GM18951 (cell line): Measurements from ENCODE around the gene TCP11.

Source experiments
- POLR2A ChIP-seq: IDR thresholded peaks from 4 replicates; pipeline ENCODE4 v1.6.1; 2011; ENCODE audit warnings: mild to moderate bottlenecking; ENCODE audit not compliant: insufficient read length, insufficient read depth; ENCODE audit errors: extremely low read depth
- in situ Hi-C: fragments of 300-500 bp; cut with MboI; formaldehyde crosslinking; loops from one replicate; pipeline ENCODE4 v1.12.0; 2022; ENCODE audit warnings: low sequenced_read_pairs, mixed read lengths, inconsistent platforms; ENCODE audit not compliant: unreplicated experiment

TCP11 gene

GRCh38 chr6:35177596-35177995, 36.5 kb upstream of the TCP11 start:
- no peak for TF ChIP-seq POLR2A
- in situ Hi-C loops, result no loop called here

GRCh38 chr6:35177157-35177556, 36.0 kb upstream of the TCP11 start:
- in situ Hi-C loops, result no loop called here

GRCh38 chr6:35176301-35177024, 35.3 kb upstream of the TCP11 start:
- no peak for TF ChIP-seq POLR2A
- in situ Hi-C loops, result no loop called here

More at GRCh38 chr6:35177157-35177556, 36.0 kb upstream of the TCP11 start:
- no peak for TF ChIP-seq POLR2A

- TF ChIP-seq POLR2A, result no peak
These were observed 33.4 kb upstream of the TCP11 start for GRCh38 chr6:35174501-35174900.

GRCh38 chr6:35174088-35174434, 32.9 kb upstream of the TCP11 start:
- in situ Hi-C loops, result no loop called here
- TF ChIP-seq POLR2A, result no peak

More at GRCh38 chr6:35174501-35174900, 33.4 kb upstream of the TCP11 start:
- in situ Hi-C loops, result no loop called here

GRCh38 chr6:35173427-35174087, 32.4 kb upstream of the TCP11 start:
- in situ Hi-C loops, result no loop called here
- no peak for TF ChIP-seq POLR2A

- TF ChIP-seq POLR2A, result no peak
These were observed 31.9 kb upstream of the TCP11 start for GRCh38 chr6:35173044-35173426.

GRCh38 chr6:35170891-35171290, 29.8 kb upstream of the TCP11 start:
- TF ChIP-seq POLR2A, result no peak
- in situ Hi-C loops, result no loop called here

More at GRCh38 chr6:35173044-35173426, 31.9 kb upstream of the TCP11 start:
- in situ Hi-C loops, result no loop called here

GRCh38 chr6:35170166-35170565, 29.0 kb upstream of the TCP11 start:
- no peak for TF ChIP-seq POLR2A
- in situ Hi-C loops, result no loop called here

GRCh38 chr6:35168461-35168861, 27.3 kb upstream of the TCP11 start:
- TF ChIP-seq POLR2A, result no peak
- in situ Hi-C loops, result no loop called here

- TF ChIP-seq POLR2A, result no peak
- in situ Hi-C loops, result no loop called here
These were observed 26.4 kb upstream of the TCP11 start for GRCh38 chr6:35167505-35167904.

- in situ Hi-C loops, result no loop called here
- no peak for TF ChIP-seq POLR2A
These were observed 25.4 kb upstream of the TCP11 start for GRCh38 chr6:35166520-35166919.

- no peak for TF ChIP-seq POLR2A
- in situ Hi-C loops, result no loop called here
These were observed 25.0 kb upstream of the TCP11 start for GRCh38 chr6:35166116-35166515.

- in situ Hi-C loops, result no loop called here
- no peak for TF ChIP-seq POLR2A
These were observed 24.5 kb upstream of the TCP11 start for GRCh38 chr6:35165630-35166071.

GRCh38 chr6:35164868-35165267, 23.7 kb upstream of the TCP11 start:
- in situ Hi-C loops, result no loop called here
- TF ChIP-seq POLR2A, result no peak

- in situ Hi-C loops, result no loop called here
- TF ChIP-seq POLR2A, result no peak
These were observed 23.1 kb upstream of the TCP11 start for GRCh38 chr6:35164277-35164676.
